Hematopoietic multipotent progenitor cell treated with erythropoietin and hydrocortisone succinate and interleukin-3 and kit ligand, for 6 days (in vitro differentiated cells): ENCODE data around the gene MTFMT.
"Not testable (repeated sequence)": the region's sequence is repeated elsewhere in the genome, so short reads cannot be mapped to it uniquely, and the experiment has no call there.

Source experiments
- DNase-seq: peaks from one replicate; pipeline ENCODE4 v3.0.0-alpha.2; 2015

Gene MTFMT

DNA sequence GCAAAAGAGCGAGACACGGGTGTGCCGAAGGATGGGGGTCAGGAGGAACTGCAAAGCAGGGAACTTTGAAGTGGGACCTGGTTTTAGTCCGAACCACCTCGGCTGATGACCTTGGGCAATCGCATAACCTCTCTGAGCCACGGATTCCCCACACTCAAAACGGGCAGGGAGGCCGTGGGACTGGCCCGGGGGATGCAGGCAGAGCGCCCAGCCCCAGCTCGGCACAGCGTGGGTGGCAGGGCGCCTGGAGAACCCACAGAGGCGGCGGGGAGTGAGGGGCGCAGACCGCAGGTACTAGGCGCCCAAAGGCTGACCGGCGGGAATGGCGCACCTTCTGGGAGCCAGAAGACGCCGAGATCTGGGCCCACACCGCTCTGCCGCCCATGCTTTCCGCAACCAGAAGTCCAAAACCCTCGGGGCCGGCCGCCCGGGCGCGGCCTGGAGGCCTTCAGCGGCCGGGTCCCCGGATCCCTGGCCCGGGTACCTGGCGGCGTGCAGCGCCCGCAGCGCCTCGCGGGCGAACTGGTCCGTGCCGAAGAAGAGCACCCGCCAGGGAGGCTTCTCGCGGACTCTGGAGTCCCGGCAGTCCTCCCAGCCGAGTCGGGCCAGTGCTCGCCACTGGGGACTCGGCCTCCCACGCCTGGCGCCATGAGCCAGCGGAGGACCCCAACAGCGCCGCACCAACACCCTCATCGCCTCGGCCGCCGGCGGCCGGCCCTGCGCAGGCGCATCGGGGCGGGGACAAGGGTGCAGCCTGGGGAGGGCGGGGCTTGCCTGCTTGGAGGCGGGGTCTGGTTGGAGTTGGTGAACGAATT is at the start of gene MTFMT:
MTFMT (minus strand) TSS at position 719 of the 815 bp plus-strand sequence; CDS start at position 693, 26 bp downstream.
- DNase-seq, result peak; percentile 94

GRCh38 chr15:65077981-65078352 is 48.5 kb upstream of the MTFMT start:
- peak; percentile 74 for DNase-seq

DNA sequence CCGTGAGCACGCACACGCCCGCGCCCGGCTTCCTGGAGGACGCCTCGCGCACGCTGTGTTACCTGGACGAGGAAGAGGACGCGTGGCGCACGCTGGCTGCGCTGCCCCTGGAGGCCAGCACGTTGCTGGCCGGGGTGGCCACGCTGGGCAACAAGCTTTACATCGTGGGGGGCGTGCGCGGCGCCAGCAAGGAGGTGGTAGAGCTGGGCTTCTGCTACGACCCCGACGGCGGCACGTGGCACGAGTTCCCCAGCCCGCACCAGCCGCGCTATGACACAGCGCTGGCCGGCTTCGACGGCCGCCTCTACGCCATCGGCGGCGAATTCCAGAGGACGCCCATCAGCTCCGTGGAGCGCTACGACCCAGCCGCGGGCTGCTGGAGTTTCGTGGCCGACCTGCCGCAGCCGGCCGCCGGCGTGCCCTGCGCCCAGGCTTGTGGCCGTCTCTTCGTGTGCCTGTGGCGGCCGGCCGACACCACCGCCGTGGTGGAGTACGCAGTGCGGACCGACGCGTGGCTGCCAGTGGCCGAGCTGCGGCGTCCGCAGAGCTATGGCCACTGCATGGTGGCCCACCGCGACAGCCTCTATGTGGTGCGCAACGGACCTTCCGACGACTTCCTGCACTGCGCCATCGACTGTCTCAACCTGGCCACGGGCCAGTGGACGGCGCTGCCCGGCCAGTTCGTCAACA is 48.0 kb upstream of the MTFMT start:
- DNase-seq, result no peak

- no peak for DNase-seq
Observed at GRCh38 chr15:65076486-65077290, 47.2 kb upstream of the MTFMT start, which contains the start of gene KBTBD13. Gene KBTBD13 (plus strand): TSS chr15:65076746. CDS start chr15:65076816, 70 bp downstream.

GRCh38 chr15:65075607-65076395 is 46.4 kb upstream of the MTFMT start:
- peak; percentile 24 for DNase-seq

DNA sequence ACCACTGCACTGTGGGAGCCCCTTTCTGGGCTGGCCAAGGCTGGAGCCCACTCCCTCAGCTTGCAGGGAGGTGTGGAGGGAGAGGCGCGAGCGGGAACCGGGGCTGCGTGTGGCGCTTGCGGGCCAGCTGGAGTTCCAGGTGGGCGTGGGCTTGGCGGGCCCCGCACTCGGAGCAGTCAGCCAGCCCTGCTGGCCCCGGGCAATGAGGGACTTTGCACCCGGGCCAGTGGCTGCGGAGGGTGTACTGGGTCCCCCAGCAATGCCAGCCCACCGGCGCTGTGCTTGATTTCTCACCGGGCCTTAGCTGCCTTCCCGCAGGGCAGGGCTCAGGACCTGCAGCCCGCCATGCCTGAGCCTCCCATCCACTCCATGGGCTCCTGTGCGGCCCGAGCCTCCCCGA is 45.5 kb upstream of the MTFMT start:
- DNase-seq, result not testable (repeated sequence)

DNA sequence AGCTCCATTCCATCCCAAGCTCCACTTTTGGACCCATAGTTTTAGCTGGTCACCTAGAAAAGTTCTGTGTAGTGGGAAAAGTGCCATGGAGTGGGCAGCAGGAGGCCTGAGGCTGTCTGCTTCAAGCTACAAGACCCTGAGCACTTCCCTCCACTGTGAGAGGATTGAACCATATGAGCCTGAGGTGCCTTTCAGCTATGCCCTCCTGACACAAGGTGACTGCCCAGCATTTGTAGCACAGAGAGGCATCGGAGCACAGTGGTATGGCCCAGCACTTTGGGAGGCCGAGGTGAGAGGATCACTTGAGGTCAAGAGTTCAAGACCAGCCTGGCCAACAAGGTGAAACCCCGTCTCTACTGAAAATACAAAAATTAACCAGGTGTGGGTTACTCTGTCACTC is 43.2 kb upstream of the MTFMT start:
- no peak for DNase-seq

- DNase-seq, result no peak
Observed at GRCh38 chr15:65072027-65072426, 42.6 kb upstream of the MTFMT start.

- DNase-seq, result no peak
Observed at GRCh38 chr15:65071381-65071811, 42.0 kb upstream of the MTFMT start.

GRCh38 chr15:65069779-65070546 is 40.5 kb upstream of the MTFMT start:
- DNase-seq, result no peak

GRCh38 chr15:65069179-65069578 is 39.7 kb upstream of the MTFMT start:
- DNase-seq, result no peak

GRCh38 chr15:65068403-65068788 is 39.0 kb upstream of the MTFMT start:
- no peak for DNase-seq

- DNase-seq, result no peak
Observed at GRCh38 chr15:65067645-65068402, 38.4 kb upstream of the MTFMT start, which contains the start of gene RASL12. Gene RASL12 (minus strand): TSS chr15:65067991. CDS start chr15:65067835, 156 bp downstream.

- DNase-seq, result no peak
Observed at GRCh38 chr15:65067317-65067644, 37.8 kb upstream of the MTFMT start.

- DNase-seq, result no peak
Observed at GRCh38 chr15:65066635-65067316, 37.3 kb upstream of the MTFMT start.

DNA sequence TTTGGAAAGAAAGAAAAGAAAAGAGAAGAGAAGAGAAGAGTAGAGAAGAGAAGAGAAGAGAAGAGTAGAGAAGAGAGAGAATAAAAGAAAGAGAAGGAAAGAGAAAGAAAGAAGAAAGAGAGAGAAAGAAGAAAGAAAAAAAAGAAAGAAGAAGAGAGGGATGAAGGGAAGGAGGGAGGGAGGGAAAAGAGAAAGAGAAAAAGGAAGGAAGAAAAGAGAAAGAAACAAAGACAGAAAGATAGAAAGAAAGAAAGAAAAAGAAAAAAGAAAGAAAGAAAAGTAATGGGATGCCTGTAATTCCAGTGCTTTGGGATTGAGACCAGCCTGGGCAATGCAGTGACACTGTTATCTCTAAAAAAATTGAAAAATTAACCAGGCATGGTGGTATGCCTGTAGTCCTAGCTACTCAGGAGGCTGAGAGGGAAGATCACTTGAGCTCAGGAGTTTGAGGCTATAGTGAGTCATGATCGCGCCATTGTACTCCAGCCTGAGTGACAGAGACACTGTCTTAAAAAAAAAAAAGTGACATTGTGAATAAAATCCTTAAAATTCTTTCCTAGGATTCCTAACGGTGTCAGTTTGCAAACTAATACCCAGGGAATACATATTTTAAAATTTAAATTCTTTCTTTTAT is 36.7 kb upstream of the MTFMT start:
- DNase-seq, result no peak

- DNase-seq, result no peak
Observed at GRCh38 chr15:65062726-65063125, 33.3 kb upstream of the MTFMT start.

DNA sequence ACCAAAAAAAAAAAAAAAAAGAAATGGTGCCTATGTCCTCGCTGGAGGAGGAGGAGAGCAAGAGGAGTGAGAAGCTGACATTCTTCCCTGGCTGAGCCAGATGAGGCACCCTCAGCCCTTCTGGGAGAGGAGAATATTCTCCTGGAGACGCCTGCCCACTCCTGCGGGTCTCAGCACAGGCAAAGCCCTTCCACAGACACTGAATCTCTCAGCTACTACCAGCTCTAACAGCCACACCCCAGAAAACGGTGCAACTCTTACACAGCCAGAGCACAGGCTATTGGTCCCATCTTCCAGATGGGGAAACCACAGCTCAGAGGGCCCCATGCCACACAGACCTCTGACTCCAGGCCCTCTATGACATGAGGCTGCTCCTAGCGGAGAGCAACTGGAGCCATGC is 32.6 kb upstream of the MTFMT start:
- no peak for DNase-seq

DNA sequence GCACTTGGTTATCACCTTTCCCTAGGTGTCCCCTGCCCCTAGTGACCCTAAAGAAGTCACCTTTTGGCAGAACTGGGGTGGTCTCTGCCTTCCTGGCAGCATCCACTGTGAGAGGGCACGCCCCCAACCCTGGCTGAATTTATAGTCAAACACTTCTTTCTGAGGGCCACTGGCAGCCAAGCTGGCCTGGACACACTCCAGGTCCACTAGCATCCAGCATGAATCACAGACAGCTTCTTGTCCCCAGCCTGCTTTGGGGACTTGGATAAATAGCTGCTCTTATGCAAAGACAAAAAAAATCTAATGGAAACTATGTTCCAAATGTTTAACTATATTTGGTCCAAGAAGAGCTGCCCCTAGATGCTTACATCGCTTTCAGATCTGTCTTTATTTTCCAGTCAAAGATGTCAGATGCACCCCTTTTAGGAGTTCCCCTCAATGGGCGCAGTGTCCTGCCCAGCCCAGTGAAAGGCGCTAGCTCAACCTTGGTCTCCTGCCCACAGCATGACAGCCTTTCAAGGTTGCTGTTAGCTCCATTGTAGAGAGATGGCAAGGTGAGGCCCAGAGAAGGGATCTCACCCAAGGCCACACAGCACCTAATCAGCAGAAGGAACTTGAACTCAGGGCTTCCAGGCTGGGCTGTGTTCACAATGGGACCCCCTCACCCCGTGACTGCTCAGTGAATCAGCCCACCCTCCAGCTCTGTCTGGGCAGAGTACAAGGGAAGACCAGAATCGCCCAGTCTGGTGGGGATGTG is 31.4 kb upstream of the MTFMT start:
- no peak for DNase-seq
